Stimulated activated CD4-positive, alpha-beta T cell treated with anti-CD3 and anti-CD28 coated beads, TNF-alpha, amount 100 ng/mL, for 48 hours (primary cell): ENCODE data around the gene C1orf105.
"Not testable (repeated sequence)": the region's sequence is repeated elsewhere in the genome, so short reads cannot be mapped to it uniquely, and the experiment has no call there.

Experiments used
- DNase-seq, 3 donors: peaks; one replicate each; pipeline ENCODE4 v3.0.0-alpha.2; 2020; ENCODE audit warnings: low read depth in 3 of 3

C1orf105 gene

GRCh38 chr1:172487550-172487949 is 67.1 kb downstream of the C1orf105 start:
- DNase-seq = no peak

- DNase-seq = no peak
Observed at GRCh38 chr1:172488393-172488792, 67.9 kb downstream of the C1orf105 start.

DNA sequence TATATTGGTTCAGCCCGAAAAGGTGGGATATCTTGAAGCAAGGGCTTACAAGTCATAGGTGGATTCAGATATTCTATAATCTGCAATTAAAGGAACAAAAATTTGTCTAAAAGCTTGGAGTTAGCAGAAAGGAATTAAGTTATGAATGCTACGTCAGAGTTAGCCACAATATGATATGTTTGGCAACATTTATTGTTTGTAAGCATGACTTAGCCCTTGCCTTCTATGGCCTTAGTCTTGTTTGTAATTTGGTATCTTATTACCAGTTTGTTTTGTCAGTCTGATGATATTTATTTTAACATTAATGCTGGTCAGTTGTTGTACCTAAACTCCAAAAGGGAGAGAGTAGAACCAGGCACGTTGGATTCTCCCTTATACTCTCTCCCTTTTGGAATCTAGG is 69.4 kb downstream of the C1orf105 start:
- no peak for DNase-seq

- no peak for DNase-seq
Observed at GRCh38 chr1:172492421-172492820, 71.9 kb downstream of the C1orf105 start.

- DNase-seq = no peak
Observed at GRCh38 chr1:172494166-172494565, 73.7 kb downstream of the C1orf105 start.

GRCh38 chr1:172496127-172496526 is 75.6 kb downstream of the C1orf105 start:
- not testable (repeated sequence) for DNase-seq

GRCh38 chr1:172496678-172497077 is 76.2 kb downstream of the C1orf105 start:
- no peak for DNase-seq

DNA sequence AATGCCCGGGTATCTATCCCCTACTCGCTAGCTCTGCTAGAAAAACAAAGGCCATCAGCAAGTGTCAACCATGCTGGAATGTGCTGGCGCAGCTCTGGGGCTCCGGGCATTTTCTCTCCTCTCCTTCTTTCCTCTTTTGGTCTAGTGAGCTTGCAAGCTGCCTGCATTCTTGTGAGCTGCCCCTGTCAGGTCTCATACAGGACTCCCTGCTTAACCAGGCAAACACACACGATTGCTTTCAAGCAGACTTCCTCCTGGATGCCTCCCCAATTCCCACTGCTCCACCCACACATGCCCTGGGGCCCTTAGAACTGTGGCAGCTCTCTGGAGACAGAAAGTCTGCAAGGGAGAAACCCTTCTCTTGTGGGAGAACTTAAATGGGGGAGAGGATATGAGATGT is 76.7 kb downstream of the C1orf105 start:
- DNase-seq = no peak

DNA sequence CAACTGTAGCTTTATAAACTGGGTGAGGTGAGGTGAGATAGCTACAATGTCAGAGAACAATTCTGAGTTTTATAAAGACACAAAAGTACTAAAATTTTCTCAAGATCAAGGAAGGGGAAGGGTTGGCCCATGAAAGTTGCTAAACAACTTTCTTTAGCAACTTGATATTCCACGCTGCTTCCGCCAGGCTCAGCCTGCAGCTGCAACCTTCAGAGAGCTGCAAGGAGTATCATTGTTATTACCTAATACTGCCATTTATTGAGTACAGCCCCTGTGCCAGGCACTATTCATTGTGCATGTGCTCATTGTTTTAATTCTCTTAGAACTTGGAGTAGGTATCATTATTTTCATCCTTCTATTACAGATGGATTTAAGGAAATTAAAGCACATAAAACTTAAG is 78.4 kb downstream of the C1orf105 start:
- no peak for DNase-seq

- no peak for DNase-seq
Observed at GRCh38 chr1:172499636-172500141, 79.2 kb downstream of the C1orf105 start.

- no peak for DNase-seq
Observed at GRCh38 chr1:172500207-172500606, 79.7 kb downstream of the C1orf105 start.

GRCh38 chr1:172507741-172508140 is 87.3 kb downstream of the C1orf105 start:
- no peak for DNase-seq

DNA sequence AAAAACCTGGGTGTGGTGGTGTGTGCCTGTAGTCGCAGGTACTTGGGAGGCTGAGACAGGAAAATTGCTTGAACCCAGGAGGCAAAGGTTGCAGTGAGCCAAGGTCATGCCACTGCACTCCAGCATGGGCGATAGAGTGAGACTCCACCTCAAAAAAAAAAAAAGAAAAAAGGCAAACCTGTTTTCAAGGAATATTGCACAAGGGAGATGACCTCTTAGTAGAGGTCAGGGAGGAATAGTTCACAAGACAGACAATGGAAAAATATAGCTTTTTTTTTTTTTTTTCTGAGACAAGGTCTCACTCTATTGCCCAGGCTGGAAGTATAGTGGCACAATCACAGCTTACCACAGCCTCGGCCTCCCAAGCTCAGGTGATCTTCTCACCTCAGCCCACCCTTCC is 90.0 kb downstream of the C1orf105 start:
- no peak for DNase-seq

GRCh38 chr1:172512591-172512990 is 92.1 kb downstream of the C1orf105 start:
- no peak for DNase-seq

DNA sequence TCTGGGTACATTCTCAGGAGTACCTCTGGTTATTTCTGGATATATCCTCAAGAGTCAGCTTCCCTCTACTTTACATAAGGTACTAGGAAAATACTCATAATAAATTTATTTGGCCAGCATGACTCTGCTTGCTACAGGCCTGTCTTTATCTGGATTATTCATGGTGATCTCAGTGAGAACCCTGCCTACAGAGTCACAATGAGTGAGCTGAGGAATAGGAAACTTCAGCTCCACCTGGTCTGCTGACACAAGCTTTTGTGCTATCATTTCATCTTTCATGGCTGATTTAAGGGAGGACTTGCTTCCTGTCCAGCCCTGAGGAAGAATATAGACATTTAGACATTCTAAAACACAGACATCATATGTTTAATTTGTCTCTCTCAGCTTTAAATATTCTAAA is 93.0 kb downstream of the C1orf105 start:
- DNase-seq = no peak

GRCh38 chr1:172514108-172514507 is 93.6 kb downstream of the C1orf105 start:
- no peak for DNase-seq

GRCh38 chr1:172515436-172515835 is 95.0 kb downstream of the C1orf105 start:
- no peak for DNase-seq

GRCh38 chr1:172515927-172516326 is 95.4 kb downstream of the C1orf105 start:
- no peak for DNase-seq

GRCh38 chr1:172517081-172517480 is 96.6 kb downstream of the C1orf105 start:
- no peak for DNase-seq

DNA sequence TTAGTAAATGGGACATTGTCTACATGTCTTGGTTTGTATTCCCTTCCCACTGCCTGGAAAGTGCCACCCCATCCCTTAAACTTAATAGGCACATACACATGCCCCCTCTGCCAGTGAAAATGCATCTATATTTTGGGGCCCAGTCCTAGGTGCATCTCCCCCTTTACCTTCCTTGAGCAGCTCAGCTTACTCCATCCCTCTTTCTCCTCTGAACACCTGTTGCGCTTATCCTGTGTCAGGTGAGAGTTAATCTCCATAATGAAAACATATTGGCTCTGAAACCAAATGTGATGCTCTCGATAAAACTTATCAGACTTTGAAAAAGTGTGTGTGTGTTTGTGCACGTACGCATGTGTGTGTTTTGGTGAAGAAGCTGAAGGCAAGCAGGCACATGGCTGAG is 97.1 kb downstream of the C1orf105 start:
- DNase-seq = no peak
